Mesothelial cell of epicardium (in vitro differentiated cells): ENCODE results near the gene GREM1. TPM values are rescaled to one million over a fixed set of nuclear protein-coding genes. Genes with fewer than 3 reads are reported as not detected.

Experiments used
- DNase-seq, 2 experiments: peaks; one replicate each; pipeline ENCODE4 v3.0.0; 2021; ENCODE audit warnings: low spot score in 2 of 2; ENCODE audit not compliant: unreplicated experiment in 2 of 2
- H3K27ac Mint-ChIP-seq: 2 replicates; pipeline ENCODE4 v1.8.0; 2021; ENCODE audit warnings: mixed read lengths
- H3K27me3 Mint-ChIP-seq: 2 replicates; pipeline ENCODE4 v1.8.0; 2021; ENCODE audit warnings: low read depth, mixed read lengths
- H3K36me3 Mint-ChIP-seq: 2 replicates; pipeline ENCODE4 v1.8.0; 2021; ENCODE audit warnings: mixed read lengths
- H3K4me1 Mint-ChIP-seq: 2 replicates; pipeline ENCODE4 v1.8.0; 2021; ENCODE audit warnings: mixed read lengths
- H3K4me3 Mint-ChIP-seq: 2 replicates; pipeline ENCODE4 v1.8.0; 2021; ENCODE audit warnings: mild to moderate bottlenecking, moderate library complexity, mixed read lengths
- H3K9me3 Mint-ChIP-seq: 2 replicates; pipeline ENCODE4 v1.8.0; 2021; ENCODE audit warnings: mixed read lengths
- total RNA-seq: library from RNA; stranded (reverse); gene quantifications from 3 replicates; pipeline ENCODE4 v1.2.1, GENCODE V29; 2021
- TF ChIP-seq, protein P1 (sequence below): fragments of 200-600 bp; sonication (generic); IDR thresholded peaks from one replicate; pipeline ENCODE4 v1.5.0; 2021; ENCODE audit warnings: antibody characterized with exemption; ENCODE audit not compliant: unreplicated experiment

GREM1 gene
- total RNA-seq, 1 donor from 2014 or later: 2.2 TPM

DNA sequence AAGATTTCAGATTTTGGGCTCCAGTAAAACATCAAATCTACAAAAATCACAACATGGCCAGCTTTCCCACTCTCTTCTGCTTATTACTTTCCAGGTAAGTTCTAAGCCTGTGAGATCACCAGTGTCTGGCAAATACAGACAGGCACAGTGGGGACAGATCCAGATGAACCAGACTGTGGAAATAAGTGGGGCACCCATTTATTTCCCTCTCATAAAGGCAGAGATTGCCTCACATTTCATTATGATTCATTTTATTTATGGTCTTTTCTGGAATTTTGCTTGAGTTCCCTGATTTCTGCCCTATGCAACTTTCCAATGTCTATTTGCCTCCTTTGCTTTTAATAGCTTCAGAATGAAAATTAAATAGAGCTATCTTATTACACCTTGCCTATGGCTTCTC lies 66.8 kb downstream of the GREM1 start:
- H3K4me3 Mint-ChIP-seq: no peak overlapping the region
- H3K27me3 Mint-ChIP-seq: peaks cover 1% of the 10 kb centered on the region
- no peaks in the 10 kb centered on the region for H3K36me3 Mint-ChIP-seq
- H3K9me3 Mint-ChIP-seq: peaks cover 4% of the 10 kb centered on the region
- H3K27ac Mint-ChIP-seq: no peak overlapping the region
- TF ChIP-seq, protein P1, sequence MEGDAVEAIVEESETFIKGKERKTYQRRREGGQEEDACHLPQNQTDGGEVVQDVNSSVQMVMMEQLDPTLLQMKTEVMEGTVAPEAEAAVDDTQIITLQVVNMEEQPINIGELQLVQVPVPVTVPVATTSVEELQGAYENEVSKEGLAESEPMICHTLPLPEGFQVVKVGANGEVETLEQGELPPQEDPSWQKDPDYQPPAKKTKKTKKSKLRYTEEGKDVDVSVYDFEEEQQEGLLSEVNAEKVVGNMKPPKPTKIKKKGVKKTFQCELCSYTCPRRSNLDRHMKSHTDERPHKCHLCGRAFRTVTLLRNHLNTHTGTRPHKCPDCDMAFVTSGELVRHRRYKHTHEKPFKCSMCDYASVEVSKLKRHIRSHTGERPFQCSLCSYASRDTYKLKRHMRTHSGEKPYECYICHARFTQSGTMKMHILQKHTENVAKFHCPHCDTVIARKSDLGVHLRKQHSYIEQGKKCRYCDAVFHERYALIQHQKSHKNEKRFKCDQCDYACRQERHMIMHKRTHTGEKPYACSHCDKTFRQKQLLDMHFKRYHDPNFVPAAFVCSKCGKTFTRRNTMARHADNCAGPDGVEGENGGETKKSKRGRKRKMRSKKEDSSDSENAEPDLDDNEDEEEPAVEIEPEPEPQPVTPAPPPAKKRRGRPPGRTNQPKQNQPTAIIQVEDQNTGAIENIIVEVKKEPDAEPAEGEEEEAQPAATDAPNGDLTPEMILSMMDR: no peak
- no peak for DNase-seq
- H3K4me1 Mint-ChIP-seq: peaks cover 3% of the 10 kb centered on the region

DNA sequence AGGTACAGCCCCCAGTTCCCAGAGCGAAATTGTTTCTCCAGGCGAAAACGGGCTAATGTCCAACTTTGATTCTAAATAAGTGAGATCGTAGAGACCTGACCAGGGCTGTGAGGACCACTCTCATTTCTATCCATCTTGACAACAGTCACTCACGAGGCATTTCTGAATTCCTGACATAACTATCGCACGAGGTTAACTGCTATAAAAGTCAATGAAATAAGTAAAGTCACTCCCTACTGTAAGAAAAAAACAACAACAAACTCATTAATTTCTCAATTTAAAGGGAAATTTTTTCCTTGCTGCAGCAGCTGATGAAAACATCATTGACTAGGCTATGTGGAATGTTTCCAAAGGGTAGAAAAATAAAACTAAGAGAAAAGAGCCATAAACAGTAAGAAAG lies 69.1 kb downstream of the GREM1 start:
- TF ChIP-seq, protein P1: no peak
- Mint-ChIP-seq H3K9me3 (peaks cover 4% of the 10 kb centered on the region), H3K27me3 (no peaks in the 10 kb centered on the region), H3K27ac (no peak overlapping the region), H3K4me1 (peaks cover 3% of the 10 kb centered on the region), H3K36me3 (no peaks in the 10 kb centered on the region), H3K4me3 (no peak overlapping the region)
- no peak for DNase-seq

DNA sequence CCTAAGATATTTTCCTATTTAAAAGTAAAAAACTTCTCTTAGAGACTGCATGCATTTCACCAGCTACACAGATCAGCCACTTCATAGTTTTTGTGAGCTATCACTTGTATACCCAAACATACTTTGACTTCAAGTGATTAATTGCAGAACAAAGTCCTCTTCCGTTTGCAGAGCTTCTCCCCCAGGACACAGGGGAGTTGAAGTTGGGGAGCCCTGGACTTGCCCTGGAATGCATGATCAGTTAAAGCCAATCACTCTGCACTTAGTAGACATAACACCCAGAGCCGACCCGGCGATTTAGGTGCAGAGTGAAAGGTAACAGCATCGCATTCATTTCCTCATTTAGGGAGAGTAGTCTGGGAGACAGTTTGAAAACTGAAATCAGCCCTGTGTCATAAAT lies 70.1 kb downstream of the GREM1 start:
- TF ChIP-seq, protein P1: no peak
- Mint-ChIP-seq H3K27ac (no peak overlapping the region), H3K36me3 (no peaks in the 10 kb centered on the region), H3K4me3 (no peak overlapping the region), H3K9me3 (peaks cover 4% of the 10 kb centered on the region), H3K27me3 (no peaks in the 10 kb centered on the region), H3K4me1 (peaks cover 3% of the 10 kb centered on the region)
- DNase-seq: no peak

DNA sequence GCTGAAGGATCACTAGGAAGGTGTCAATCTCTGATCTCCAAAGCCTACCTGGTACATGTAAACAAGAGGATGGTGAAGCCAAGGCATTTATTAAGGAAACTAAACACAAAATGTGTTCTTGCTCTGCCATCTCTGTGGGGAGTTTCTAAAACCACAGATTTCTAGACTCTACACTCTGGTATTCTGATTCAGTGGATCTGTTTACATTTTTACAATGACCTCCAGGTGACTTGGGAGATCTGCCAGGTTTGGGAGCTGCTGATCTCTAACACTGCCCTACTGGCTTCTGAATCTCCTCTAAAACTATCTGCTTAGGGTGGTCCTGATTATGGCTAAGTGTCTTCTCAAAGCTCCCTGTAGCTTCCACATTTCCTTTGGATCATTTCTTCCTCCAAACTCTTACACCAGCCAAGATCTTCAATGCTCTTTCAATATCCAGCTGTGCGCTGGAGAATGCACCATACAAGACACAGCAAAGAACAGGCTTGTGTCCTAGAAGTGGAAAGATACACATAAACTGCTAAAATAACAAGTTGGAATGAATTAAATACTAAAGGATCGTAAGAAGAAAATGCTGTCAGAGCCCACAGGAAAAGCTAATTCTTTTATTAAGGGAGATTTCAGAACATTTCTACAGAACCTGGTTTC lies 72.7 kb downstream of the GREM1 start:
- Mint-ChIP-seq H3K36me3 (no peaks in the 10 kb centered on the region), H3K9me3 (peaks cover 4% of the 10 kb centered on the region), H3K27me3 (no peaks in the 10 kb centered on the region), H3K27ac (no peak overlapping the region), H3K4me3 (no peak overlapping the region), H3K4me1 (no peaks in the 10 kb centered on the region)
- TF ChIP-seq, protein P1: no peak
- no peak for DNase-seq

DNA sequence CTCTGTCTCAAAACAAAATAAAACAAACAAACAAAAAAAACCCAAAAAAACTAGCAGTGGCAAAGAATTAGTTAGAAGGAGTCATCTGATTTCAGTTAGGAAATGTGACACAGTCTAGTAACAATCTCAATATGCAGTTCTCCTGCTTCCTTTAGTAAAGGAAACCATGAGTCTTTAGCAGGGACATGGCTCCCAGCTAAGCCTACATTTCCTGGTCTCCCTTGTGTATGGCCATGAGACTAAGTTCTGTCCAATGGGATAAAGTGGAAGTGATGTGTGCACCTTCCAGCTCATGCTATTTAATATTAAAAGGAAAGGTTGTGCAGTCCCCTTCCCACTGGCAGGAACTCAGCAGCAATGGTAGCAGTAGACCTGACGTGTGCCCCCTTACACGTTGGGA lies 74.6 kb downstream of the GREM1 start:
- no peak for DNase-seq
- Mint-ChIP-seq H3K9me3 (peaks cover 4% of the 10 kb centered on the region), H3K4me3 (no peak overlapping the region), H3K27me3 (no peaks in the 10 kb centered on the region), H3K4me1 (peaks cover 6% of the 10 kb centered on the region), H3K27ac (no peak overlapping the region), H3K36me3 (no peaks in the 10 kb centered on the region)
- TF ChIP-seq, protein P1: no peak

Other genes with a start within 250 kb of the GREM1 start
- 9.9 to 15.4 TPM (median 12.2 TPM) in 3 replicates for gene GOLGA8N, start 124.5 kb upstream of the GREM1 start, total RNA-seq
- gene ARHGAP11A, start 102.5 kb upstream of the GREM1 start, total RNA-seq: 22.2 to 28.1 TPM (median 24.4 TPM) in 3 replicates
- 53.7 to 55.4 TPM (median 54.2 TPM) in 3 replicates for gene SCG5, start 76.3 kb upstream of the GREM1 start, total RNA-seq